Body of pancreas (tissue), 4 donors: ENCODE measurements around the gene BIRC2. TPM values are rescaled to one million over a fixed set of nuclear protein-coding genes. Genes with fewer than 3 reads are reported as not detected.

Experiments
- ATAC-seq: fragments of 150-250 bp; one replicate; pipeline ENCODE4 v1.9.1; 2016
- DNase-seq, 4 donors: peaks; one replicate each; pipeline ENCODE4 v3.0.0-alpha.2; 2019
- H3K27ac ChIP-seq, 4 donors: fragments of 200-600 bp; sonication (generic); 1 replicate in 3 of 4; 2 replicates in 1 of 4; pipeline versions ENCODE4 v1.5.1 to v1.6.1; 2016 to 2019; ENCODE audit warnings: mild to moderate bottlenecking in 1 of 4, mixed read lengths in 1 of 4, moderate library complexity in 1 of 4
- H3K27me3 ChIP-seq, 2 donors: fragments of 200-600 bp; sonication (generic); one replicate each; pipeline ENCODE4 v1.6.0; 2016; ENCODE audit warnings: mild to moderate bottlenecking in 1 of 2
- H3K36me3 ChIP-seq, 2 donors: fragments of 200-600 bp; sonication (generic); replicated peaks in 1 of 2; 2 replicates each; pipeline ENCODE4 v1.5.1; 2016; ENCODE audit warnings: low read depth in 2 of 2; ENCODE audit not compliant: insufficient read depth in 1 of 2
- H3K4me1 ChIP-seq: fragments of 200-600 bp; sonication (generic); one replicate; pipeline ENCODE4 v1.6.0; 2016
- H3K4me3 ChIP-seq, 2 donors: fragments of 200-600 bp; sonication (generic); 1 replicate in 1 of 2; 2 replicates in 1 of 2; pipeline ENCODE4 v1.5.1; 2016 to 2019
- H3K9me3 ChIP-seq, 3 donors: fragments of 200-600 bp; sonication (generic); 1 replicate in 2 of 3; 2 replicates in 1 of 3; pipeline ENCODE4 v1.5.1; 2016
- CTCF ChIP-seq, 7 experiments: fragments of 450-650 bp in 4 of 7; fragments of 200-600 bp in 3 of 7; sonication (generic) in 3 of 7; IDR thresholded peaks; one replicate each; pipeline ENCODE4 v1.5.1; 2016 to 2019; ENCODE audit warnings: antibody characterized with exemption in 7 of 7
- POLR2A ChIP-seq, 3 donors: fragments of 450-650 bp; IDR thresholded peaks; one replicate each; pipeline ENCODE4 v1.6.1; 2016; ENCODE audit warnings: antibody characterized with exemption in 3 of 3, mild to moderate bottlenecking in 2 of 3
- WGBS, 2 donors: methylation state at CpG; one replicate each; pipeline ENCODE4 v1.1.5; 2017; 5-methylcytosine and 5-hydroxymethylcytosine counted together
- intact Hi-C: fragments of 100-400 bp; cut with DNase I; formaldehyde crosslinking; loops from one replicate; pipeline ENCODE4 v1.15.1; 2023
- total RNA-seq, 2 donors: library from RNA; depleted of rRNA; stranded (reverse); fragments of >200 nt; gene quantifications; one replicate each; pipeline ENCODE4 v1.1.0, GENCODE V29; 2016

The BIRC2 gene
- total RNA-seq, 2 donors from 2014 or later: 46.5 to 53.2 TPM

GRCh38 chr11:102399189-102399588, 52.2 kb downstream of the BIRC2 start:
- Histone ChIP-seq H3K27me3 (no peaks in the 10 kb centered on the region), H3K4me3 (no peak overlapping the region), H3K36me3 (peaks cover 4 to 6% of the 10 kb centered on the region in 2 donors), H3K27ac (no peak overlapping the region), H3K4me1 (no peaks in the 10 kb centered on the region), H3K9me3 (no peaks in the 10 kb centered on the region)
- DNase-seq: no peak
- 94 to 98% methylated on average over 2 of the region's 2 CpGs for WGBS, 2 donors
- intact Hi-C loops: loop anchor here (10.0 kb wide), 1 partner anchor 96 kb away; no protein-coding TSS in a partner anchor
- ATAC-seq: no peak
- TF ChIP-seq CTCF (IDR thresholded peaks at IDR 0.05): no peak
- TF ChIP-seq POLR2A (IDR thresholded peaks at IDR 0.05): no peak

- intact Hi-C loops: no loop called here
- H3K27ac ChIP-seq: no peak overlapping the region
- H3K4me3 ChIP-seq: no peak overlapping the region
These were observed 53.6 kb downstream of the BIRC2 start for GRCh38 chr11:102400603-102401002.

GRCh38 chr11:102401905-102402304, 54.9 kb downstream of the BIRC2 start:
- Histone ChIP-seq H3K27ac (no peak overlapping the region), H3K4me3 (no peak overlapping the region), H3K36me3 (peaks cover 0 to 4% of the 10 kb centered on the region in 2 donors), H3K4me1 (no peaks in the 10 kb centered on the region), H3K9me3 (no peaks in the 10 kb centered on the region), H3K27me3 (no peaks in the 10 kb centered on the region)
- TF ChIP-seq CTCF (IDR thresholded peaks at IDR 0.05) (no peak), POLR2A (IDR thresholded peaks at IDR 0.05) (no peak)
- intact Hi-C loops: no loop called here
- no peak for DNase-seq
- 93% methylated on average over 3 of the region's 3 CpGs for WGBS, 2 donors
- no peak for ATAC-seq

More at GRCh38 chr11:102400603-102401002, 53.6 kb downstream of the BIRC2 start:
- no peaks in the 10 kb centered on the region for H3K4me1 ChIP-seq
- H3K36me3 ChIP-seq: peaks cover 0 to 4% of the 10 kb centered on the region in 2 donors
- WGBS, 2 donors: 88 to 91% methylated on average over 5 of the region's 5 CpGs
- TF ChIP-seq POLR2A (IDR thresholded peaks at IDR 0.05) (no peak), CTCF (IDR thresholded peaks at IDR 0.05) (no peak)
- ATAC-seq (no peak), DNase-seq (no peak)
- no peaks in the 10 kb centered on the region for H3K9me3 ChIP-seq
- H3K27me3 ChIP-seq: no peaks in the 10 kb centered on the region

GRCh38 chr11:102402548-102402947, 55.5 kb downstream of the BIRC2 start:
- peaks cover 0 to 3% of the 10 kb centered on the region in 2 donors for H3K36me3 ChIP-seq
- intact Hi-C loops: no loop called here

More at GRCh38 chr11:102402548-102402947, 55.5 kb downstream of the BIRC2 start:
- no peak for ATAC-seq
- Histone ChIP-seq H3K27ac (no peak overlapping the region), H3K9me3 (no peaks in the 10 kb centered on the region), H3K27me3 (no peaks in the 10 kb centered on the region), H3K4me3 (no peak overlapping the region), H3K4me1 (no peaks in the 10 kb centered on the region)
- no peak for TF ChIP-seq POLR2A (IDR thresholded peaks at IDR 0.05)
- no peak for TF ChIP-seq CTCF (IDR thresholded peaks at IDR 0.05)
- DNase-seq: no peak
